Melanocyte of skin (primary cell): Measurements from ENCODE around the gene SMTNL2. TPM values are rescaled to one million over a fixed set of nuclear protein-coding genes. Genes with fewer than 3 reads are reported as not detected.

Source experiments
- small RNA-seq, 2 donors: library from RNA; depleted of rRNA; stranded (forward); fragments of <200 nt; gene quantifications; one replicate each; pipeline ENCODE3, GENCODE V24; 2012
- total RNA-seq, 2 donors: library from RNA; depleted of rRNA; stranded (reverse); fragments of >200 nt; gene quantifications; 2 replicates each; pipeline ENCODE4 v1.2.3, GENCODE V29; 2012

The SMTNL2 gene
- total RNA-seq: not detected

DNA sequence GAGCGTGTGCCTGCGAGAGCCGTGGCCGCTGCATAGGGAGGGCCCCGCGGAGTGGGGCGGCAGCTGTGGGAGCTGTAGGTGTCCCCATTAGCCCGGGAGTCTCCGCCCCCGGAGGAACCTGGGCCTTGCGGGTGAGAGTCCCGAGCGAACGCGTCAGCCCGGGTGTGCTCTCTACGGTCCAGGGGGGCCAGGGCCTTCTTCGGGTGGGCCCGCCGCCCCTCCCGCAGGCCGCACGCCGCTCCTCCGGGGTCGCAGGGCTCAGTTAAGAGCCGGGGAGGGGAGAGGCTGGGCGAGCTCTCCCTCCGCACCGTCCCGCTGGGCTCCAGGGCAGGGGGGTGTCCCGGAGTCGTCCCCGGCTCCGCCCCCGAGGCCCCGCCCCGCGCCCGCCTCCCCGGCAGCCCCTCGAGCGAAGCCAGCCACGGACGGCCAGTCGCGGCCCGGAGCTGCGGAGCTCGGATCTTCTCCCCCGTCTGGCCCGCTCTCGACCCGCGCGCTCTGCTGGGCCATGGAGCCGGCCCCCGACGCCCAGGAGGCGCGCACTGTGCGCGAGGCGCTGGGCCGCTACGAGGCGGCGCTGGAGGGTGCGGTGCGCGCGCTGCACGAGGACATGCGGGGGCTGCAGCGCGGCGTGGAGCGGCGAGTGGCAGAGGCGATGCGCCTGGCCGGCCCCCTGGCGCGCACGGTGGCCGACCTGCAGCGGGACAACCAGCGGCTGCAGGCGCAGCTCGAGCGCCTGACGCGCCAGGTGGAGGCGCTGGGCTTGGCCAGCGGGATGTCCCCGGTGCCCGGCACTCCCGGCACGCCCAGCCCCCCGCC lies at the start of gene SMTNL2:
Gene SMTNL2 (plus strand): TSS at position 429 of the 816 bp plus-strand sequence. CDS start 77 bp downstream, at position 506.

DNA sequence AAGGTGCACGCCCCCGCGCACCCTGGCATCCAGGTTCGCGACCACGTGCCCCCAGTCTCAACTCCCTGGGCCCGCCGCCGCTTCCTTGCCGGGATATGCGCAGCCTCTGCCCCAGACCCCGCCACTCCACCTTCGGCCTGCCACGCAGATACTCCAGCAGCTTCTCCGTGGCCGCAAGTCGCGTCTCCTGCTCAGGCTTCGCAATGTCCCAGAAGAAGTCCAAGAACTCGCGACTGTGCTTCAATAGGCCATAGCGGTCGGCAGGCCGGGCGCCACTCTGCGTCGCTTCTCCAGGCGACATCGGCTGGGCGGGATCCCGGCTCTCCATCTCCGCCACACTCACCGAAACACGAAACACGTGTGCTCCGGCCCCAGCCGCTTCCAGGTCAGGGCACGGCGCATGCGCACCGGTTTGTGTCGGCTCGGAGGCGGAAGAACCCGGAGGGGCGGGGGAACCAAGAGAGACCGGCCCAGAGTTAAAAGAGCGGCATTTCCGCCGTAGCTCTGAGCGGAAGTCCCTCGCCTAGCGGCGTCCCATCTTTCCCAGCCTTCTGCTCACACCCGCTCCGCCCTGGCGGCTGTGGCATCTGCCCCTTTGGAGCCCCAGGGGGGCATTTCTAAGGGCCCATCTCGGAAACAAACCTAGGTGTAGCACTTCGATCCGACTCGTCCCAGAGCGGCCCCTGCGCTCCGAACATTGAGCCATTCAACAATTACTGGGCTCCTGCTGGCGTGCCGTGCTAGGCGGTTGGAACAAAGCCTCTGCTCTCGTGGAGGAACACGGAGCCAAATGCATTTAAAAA lies 29.1 kb upstream of the SMTNL2 start, which contains the start of gene MYBBP1A:
Gene MYBBP1A (minus strand): TSS at position 388 of the 803 bp plus-strand sequence. CDS start 60 bp downstream, at position 328.

DNA sequence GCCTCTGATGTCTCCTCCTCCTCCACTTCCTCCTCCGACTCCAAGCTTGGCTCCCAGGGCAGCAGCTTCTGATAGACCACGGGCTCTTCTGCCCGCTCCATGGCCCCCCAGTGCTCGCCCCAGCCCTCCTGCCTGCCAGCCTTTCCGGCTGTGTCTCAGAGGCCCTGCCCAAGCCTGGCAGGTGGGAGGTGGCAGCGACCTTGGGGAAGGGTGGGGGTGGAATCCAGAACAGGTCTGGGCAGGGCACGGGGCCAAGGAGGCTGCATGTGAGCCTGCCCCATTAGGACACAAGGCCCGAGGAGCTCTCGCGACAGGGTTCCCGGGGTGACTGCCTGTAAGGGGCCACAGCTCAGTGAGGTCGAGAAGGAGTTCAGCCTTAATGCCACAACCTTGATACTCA lies 23.9 kb upstream of the SMTNL2 start, which contains the start of gene GGT6:
Gene GGT6 (minus strand): TSS at position 157 of the 400 bp plus-strand sequence. CDS start 56 bp downstream, at position 101.

DNA sequence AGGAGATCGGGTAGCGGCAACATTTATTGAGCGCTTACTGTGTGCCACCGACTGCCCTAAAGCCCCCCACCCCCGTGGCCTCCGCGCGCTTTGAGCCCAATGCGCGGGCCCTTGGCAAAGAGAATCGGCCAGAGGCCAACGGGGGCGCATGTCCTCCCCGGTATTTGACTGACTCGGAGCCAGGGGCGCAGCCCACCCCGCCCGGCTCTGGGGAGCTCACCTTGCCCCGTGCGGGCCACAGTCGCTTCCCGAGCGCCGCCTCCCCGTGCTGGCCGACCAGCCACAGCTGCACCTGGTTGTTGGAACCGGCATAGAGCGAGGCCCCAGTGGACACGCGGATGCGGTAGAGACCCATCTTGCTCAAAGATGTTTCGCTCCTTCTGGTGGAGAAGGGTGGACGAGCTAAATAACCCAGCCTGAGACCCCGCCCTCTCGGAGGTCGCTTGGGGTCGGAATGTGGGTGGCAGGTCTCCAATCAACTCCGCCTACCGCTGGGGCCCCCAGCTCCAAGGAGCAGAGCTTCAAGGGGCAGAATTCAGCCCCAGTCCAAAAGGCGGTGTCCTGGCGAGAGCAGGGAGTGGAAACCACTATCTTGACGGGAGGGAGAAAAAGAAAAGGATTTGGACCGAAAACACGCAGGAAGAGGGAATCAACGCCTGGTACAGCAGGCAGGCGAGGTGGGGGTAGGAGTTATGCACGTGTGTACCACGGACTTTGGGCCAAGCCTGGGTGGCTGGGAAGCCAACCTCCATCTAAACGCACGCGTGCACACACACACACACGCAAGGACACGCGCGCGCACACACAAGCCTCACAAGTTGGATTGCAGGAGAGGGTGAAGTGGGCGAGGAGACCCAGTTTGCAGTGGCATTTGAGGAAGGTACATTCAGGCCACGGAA lies 57.2 kb downstream of the SMTNL2 start, which contains the start of gene ALOX15:
Gene ALOX15 (minus strand): TSS at position 382 of the 899 bp plus-strand sequence. CDS start 27 bp downstream, at position 355.

Small RNA genes lying within 50 kb of the gene (small RNA-seq; reads per million reads assigned to genes)
- gene RNU6-955P: 0 reads per million in 2 donors

Other genes with a start within 250 kb of the SMTNL2 start
- 10 to 100 TPM; 33.6 to 37.2 TPM for gene UBE2G1, start 217.9 kb upstream of the SMTNL2 start, total RNA-seq
- gene SPNS3, start 150.6 kb upstream of the SMTNL2 start, total RNA-seq: not detected
- gene SPNS2, start 85.6 kb upstream of the SMTNL2 start, total RNA-seq: not detected
- gene MYBBP1A, start 29.1 kb upstream of the SMTNL2 start, total RNA-seq: 10 to 100 TPM; 51.3 to 96.9 TPM
- not detected for gene GGT6, start 24.0 kb upstream of the SMTNL2 start, total RNA-seq
- gene ALOX15, start 57.1 kb downstream of the SMTNL2 start, total RNA-seq: not detected
- gene PELP1, start 119.6 kb downstream of the SMTNL2 start, total RNA-seq: 10 to 100 TPM; 24.4 to 31.6 TPM
- 1 to 10 TPM; 8.3 to 9.7 TPM for gene ARRB2, start 126.1 kb downstream of the SMTNL2 start, total RNA-seq
- 10 to 100 TPM; 17.0 to 18.2 TPM for gene MED11, start 146.9 kb downstream of the SMTNL2 start, total RNA-seq
- under 1 TPM; under 0.01 to 0.69 TPM for gene ZMYND15, start 155.3 kb downstream of the SMTNL2 start, total RNA-seq
- 1 to 10 TPM; 1.7 to 6.5 TPM for gene CXCL16, start 155.4 kb downstream of the SMTNL2 start, total RNA-seq
- not detected for gene TM4SF5, start 187.4 kb downstream of the SMTNL2 start, total RNA-seq
- not detected for gene VMO1, start 201.8 kb downstream of the SMTNL2 start, total RNA-seq
- gene GLTPD2, start 204.4 kb downstream of the SMTNL2 start, total RNA-seq: not detected
- 100 to 1,000 TPM; 137 to 165 TPM for gene PSMB6, start 211.6 kb downstream of the SMTNL2 start, total RNA-seq
- gene PLD2, start 222.6 kb downstream of the SMTNL2 start, total RNA-seq: 10 to 100 TPM in 1 of 2 donors, 1 to 10 TPM in 1; 8.9 to 10.3 TPM
- gene MINK1, start 248.8 kb downstream of the SMTNL2 start, total RNA-seq: 10 to 100 TPM; 37.6 to 40.6 TPM